GM12891 (cell line): ENCODE data around the gene DPP10.

Source experiments
- DNase-seq: peaks from one replicate; pipeline ENCODE4 v3.0.0; 2011; ENCODE audit warnings: low spot score; ENCODE audit not compliant: insufficient read length
- FAIRE-seq: peaks from 2 replicates; lab custom pipeline; 2011; peaks lifted over from hg19 to GRCh38; lab: Jason Lieb, UNC
- PAX5 ChIP-seq: IDR thresholded peaks from 2 replicates; pipeline ENCODE4 v1.6.1; 2011; ENCODE audit warnings: low read length, moderate library complexity, mild to moderate bottlenecking; ENCODE audit not compliant: insufficient read depth, severe bottlenecking
- POLR2A ChIP-seq: IDR thresholded peaks from 2 replicates; pipeline ENCODE4 v1.6.1; 2011; ENCODE audit warnings: low read depth, low read length, control low read depth
- POLR2AphosphoS5 ChIP-seq: IDR thresholded peaks from 2 replicates; pipeline ENCODE4 v1.6.1; 2011; ENCODE audit warnings: low read depth, low read length, control low read depth
- POU2F2 ChIP-seq: IDR thresholded peaks from 2 replicates; pipeline ENCODE4 v1.6.1; 2011; ENCODE audit warnings: low read depth, mild to moderate bottlenecking, control low read depth, low read length, moderate library complexity
- SPI1 ChIP-seq: IDR thresholded peaks from 2 replicates; pipeline ENCODE4 v1.6.1; 2011; ENCODE audit warnings: low read depth, low read length, control low read depth
- TAF1 ChIP-seq: IDR thresholded peaks from 2 replicates; pipeline ENCODE4 v1.6.1; 2011; ENCODE audit warnings: low read depth, low read length, control low read depth

DPP10 gene

GRCh38 chr2:114614592-114614991, 172.2 kb downstream of the DPP10 start:
- no peak for DNase-seq
- FAIRE-seq = no peak
- TF ChIP-seq TAF1 = no peak
- no peak for TF ChIP-seq POU2F2
- TF ChIP-seq PAX5 = no peak
- no peak for TF ChIP-seq POLR2AphosphoS5
- no peak for TF ChIP-seq SPI1
- TF ChIP-seq POLR2A = no peak

- TF ChIP-seq POLR2A (no peak), PAX5 (no peak), POLR2AphosphoS5 (no peak), SPI1 (no peak), POU2F2 (no peak)
- FAIRE-seq = no peak
Measured at GRCh38 chr2:114628481-114628880, 186.0 kb downstream of the DPP10 start.

GRCh38 chr2:114631146-114631545, 188.7 kb downstream of the DPP10 start:
- TF ChIP-seq POU2F2 (no peak), POLR2A (no peak), TAF1 (no peak), PAX5 (no peak), POLR2AphosphoS5 (no peak), SPI1 (no peak)
- FAIRE-seq (no peak), DNase-seq (no peak)

More at GRCh38 chr2:114628481-114628880, 186.0 kb downstream of the DPP10 start:
- DNase-seq = no peak

GRCh38 chr2:114642166-114642770, 199.8 kb downstream of the DPP10 start:
- no peak for FAIRE-seq
- TF ChIP-seq POLR2AphosphoS5 = no peak
- no peak for TF ChIP-seq POU2F2
- TF ChIP-seq TAF1 = no peak
- TF ChIP-seq PAX5 = no peak
- TF ChIP-seq POLR2A = no peak
- no peak for TF ChIP-seq SPI1
- no peak for DNase-seq

GRCh38 chr2:114642988-114643553, 200.6 kb downstream of the DPP10 start:
- no peak for FAIRE-seq
- DNase-seq = no peak
- no peak for TF ChIP-seq SPI1

GRCh38 chr2:114651933-114652332, 209.5 kb downstream of the DPP10 start:
- FAIRE-seq = no peak
- no peak for TF ChIP-seq POLR2A

GRCh38 chr2:114659880-114660279, 217.4 kb downstream of the DPP10 start:
- no peak for TF ChIP-seq POU2F2
- TF ChIP-seq PAX5 = no peak
- no peak for TF ChIP-seq POLR2AphosphoS5
- no peak for DNase-seq
- no peak for FAIRE-seq

More at GRCh38 chr2:114651933-114652332, 209.5 kb downstream of the DPP10 start:
- DNase-seq = no peak

GRCh38 chr2:114661971-114662939, 219.8 kb downstream of the DPP10 start:
- TF ChIP-seq POU2F2 = no peak
- no peak for TF ChIP-seq POLR2AphosphoS5
- TF ChIP-seq TAF1 = no peak
- no peak for TF ChIP-seq PAX5
- no peak for TF ChIP-seq POLR2A
- TF ChIP-seq SPI1 = no peak
- FAIRE-seq = no peak

GRCh38 chr2:114668415-114668814, 226.0 kb downstream of the DPP10 start:
- TF ChIP-seq POLR2AphosphoS5 (no peak), SPI1 (no peak)
- DNase-seq (no peak), FAIRE-seq (no peak)

More at GRCh38 chr2:114661971-114662939, 219.8 kb downstream of the DPP10 start:
- no peak for DNase-seq

- FAIRE-seq (no peak), DNase-seq (no peak)
- TF ChIP-seq PAX5 (no peak), POU2F2 (no peak), POLR2A (no peak), SPI1 (no peak), TAF1 (no peak), POLR2AphosphoS5 (no peak)
Measured at GRCh38 chr2:114683251-114683650, 240.8 kb downstream of the DPP10 start.
